SK-N-MC (cell line): ENCODE measurements around the gene ADAMTS9.

Experiments
- DNase-seq: peaks from one replicate; pipeline ENCODE4 v3.0.0-alpha.2; 2011; ENCODE audit warnings: low read depth, low spot score
- H3K27ac ChIP-seq: fragments of 200-600 bp; sonication (generic); 2 replicates; pipeline ENCODE4 v1.5.1; 2016; ENCODE audit warnings: mixed run types
- H3K36me3 ChIP-seq: fragments of 200-600 bp; sonication (generic); 2 replicates; pipeline ENCODE4 v1.6.1; 2017; ENCODE audit warnings: antibody characterized with exemption, low read length, mixed read lengths; ENCODE audit not compliant: insufficient read depth
- H3K4me3 ChIP-seq: fragments of 200-600 bp; sonication (generic); 2 replicates; pipeline ENCODE4 v1.5.1; 2016
- H3K9ac ChIP-seq: fragments of 200-600 bp; sonication (generic); 2 replicates; pipeline ENCODE4 v1.8.0; 2017; ENCODE audit warnings: mixed run types, mixed read lengths; ENCODE audit not compliant: insufficient read length
- H3K9me3 ChIP-seq: fragments of 200-600 bp; sonication (generic); 2 replicates; pipeline ENCODE4 v1.6.1; 2017; ENCODE audit warnings: low read depth, mild to moderate bottlenecking, antibody characterized with exemption, low read length, moderate library complexity, mixed read lengths
- EZH2 ChIP-seq: fragments of 200-600 bp; sonication (generic); IDR thresholded peaks from one replicate; pipeline ENCODE4 v1.6.1; 2017; ENCODE audit warnings: antibody characterized with exemption
- FOXP2 ChIP-seq: optimal IDR thresholded peaks from 2 replicates; pipeline ENCODE3; 2011; ENCODE audit warnings: mild to moderate bottlenecking, moderate library complexity; ENCODE audit not compliant: insufficient read depth; ENCODE audit errors: extremely low read length, control extremely low read depth
- POLR2AphosphoS5 ChIP-seq: IDR thresholded peaks from 2 replicates; pipeline ENCODE4 v1.6.1; 2012; ENCODE audit warnings: mild to moderate bottlenecking, low read depth, low read length, borderline replicate concordance

Gene ADAMTS9

GRCh38 chr3:64586952-64587351 is 100.8 kb downstream of the ADAMTS9 start:
- DNase-seq = no peak
- no peak overlapping the region for H3K27ac ChIP-seq
- H3K9me3 ChIP-seq = no peaks in the 10 kb centered on the region
- no peak overlapping the region for H3K9ac ChIP-seq
- TF ChIP-seq EZH2 (no peak), POLR2AphosphoS5 (no peak), FOXP2 (no peak)
- no peaks in the 10 kb centered on the region for H3K36me3 ChIP-seq
- no peak overlapping the region for H3K4me3 ChIP-seq

DNA sequence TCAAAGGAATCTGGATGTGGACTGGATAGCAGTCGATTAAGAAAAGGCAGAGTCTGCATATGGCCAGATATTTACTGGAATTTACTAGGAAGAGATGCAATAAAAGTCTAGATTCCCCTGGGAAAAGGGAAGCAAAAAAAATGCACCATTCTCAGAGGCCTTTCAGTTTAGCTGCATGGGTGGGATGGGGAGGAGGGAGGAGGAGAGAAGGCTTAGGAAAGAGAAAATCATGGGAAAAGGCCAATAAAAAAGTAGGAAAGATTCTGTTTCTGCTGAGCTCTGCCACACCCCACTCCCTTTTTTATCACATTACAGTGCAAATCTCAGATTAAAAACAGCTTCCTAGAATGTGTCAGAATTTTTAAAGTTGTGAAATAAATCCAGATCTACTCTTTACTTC is 103.6 kb downstream of the ADAMTS9 start:
- H3K36me3 ChIP-seq = no peaks in the 10 kb centered on the region
- TF ChIP-seq EZH2 = no peak
- TF ChIP-seq FOXP2 = no peak
- TF ChIP-seq POLR2AphosphoS5 = no peak

GRCh38 chr3:64578797-64579196 is 109.0 kb downstream of the ADAMTS9 start:
- no peaks in the 10 kb centered on the region for H3K36me3 ChIP-seq
- no peaks in the 10 kb centered on the region for H3K9me3 ChIP-seq
- no peak for DNase-seq
- H3K4me3 ChIP-seq = no peak overlapping the region
- no peak overlapping the region for H3K27ac ChIP-seq
- TF ChIP-seq FOXP2 = no peak
- no peak for TF ChIP-seq EZH2
- no peak for TF ChIP-seq POLR2AphosphoS5
- no peak overlapping the region for H3K9ac ChIP-seq

More for the DNA sequence above, 103.6 kb downstream of the ADAMTS9 start:
- Histone ChIP-seq H3K9ac (no peak overlapping the region), H3K4me3 (no peak overlapping the region), H3K27ac (no peak overlapping the region), H3K9me3 (no peaks in the 10 kb centered on the region)
- DNase-seq = no peak

DNA sequence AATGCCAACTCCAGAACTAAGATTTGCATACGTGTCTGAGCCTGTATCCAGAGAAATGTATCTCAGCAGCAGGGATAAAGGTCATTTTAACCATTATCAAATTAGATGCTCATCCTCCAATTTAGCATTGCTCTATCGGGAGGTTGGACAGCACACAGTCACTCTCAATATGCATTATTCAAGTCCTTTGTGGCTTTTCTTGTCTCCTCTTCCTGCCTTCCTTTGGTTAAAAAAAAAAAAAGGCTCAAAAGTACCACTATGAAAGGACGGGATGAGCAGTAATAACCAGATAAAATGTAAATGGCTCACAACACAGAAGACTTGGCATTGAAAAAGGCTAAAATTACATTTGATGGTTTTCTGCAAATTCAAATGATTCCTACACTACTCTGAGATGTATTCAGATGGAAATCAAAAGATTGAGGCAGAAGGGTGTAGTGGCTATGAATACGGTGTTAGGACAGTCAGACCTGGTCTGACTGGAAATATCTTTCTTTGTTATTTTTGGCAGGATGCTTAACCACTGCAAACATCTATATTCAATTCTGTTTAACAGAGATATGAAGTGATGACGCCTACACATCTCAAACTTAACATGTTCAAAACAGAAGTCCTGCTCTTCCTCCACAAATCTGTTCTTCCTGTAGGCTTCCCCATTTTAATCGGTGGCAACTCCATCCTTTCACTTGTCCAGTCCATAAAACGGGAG is 109.6 kb downstream of the ADAMTS9 start:
- Histone ChIP-seq H3K27ac (no peak overlapping the region), H3K36me3 (no peaks in the 10 kb centered on the region), H3K4me3 (no peak overlapping the region), H3K9ac (no peak overlapping the region), H3K9me3 (no peaks in the 10 kb centered on the region)
- DNase-seq = no peak
- TF ChIP-seq EZH2 (no peak), FOXP2 (no peak), POLR2AphosphoS5 (no peak)

DNA sequence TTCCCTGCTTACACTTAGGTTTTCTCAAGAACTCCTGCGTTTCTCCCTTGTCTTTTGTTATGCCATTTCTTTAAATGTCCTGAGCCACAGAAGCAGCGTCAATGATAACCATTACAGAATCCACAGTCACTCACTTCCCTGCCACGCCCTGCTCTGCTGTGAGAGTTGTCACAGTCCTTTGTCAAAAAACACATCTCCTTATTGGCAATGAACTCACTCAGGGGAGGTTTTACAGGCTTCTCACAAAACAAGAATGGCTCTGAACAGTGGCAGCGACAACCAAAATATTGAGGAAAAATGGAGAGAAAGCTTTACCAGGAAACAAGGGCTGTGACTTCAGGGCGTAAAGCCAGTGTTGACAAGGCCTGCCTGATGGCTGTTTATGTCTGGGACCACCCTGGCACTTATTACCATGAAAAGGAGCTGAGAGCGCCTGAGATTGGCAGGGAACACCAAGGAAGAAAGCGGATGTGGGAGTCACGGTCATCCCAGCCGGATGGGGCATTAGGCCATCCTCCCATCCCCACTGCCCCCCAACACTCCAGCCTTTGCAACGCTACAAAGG is 111.5 kb downstream of the ADAMTS9 start:
- Histone ChIP-seq H3K9ac (no peak overlapping the region), H3K36me3 (no peaks in the 10 kb centered on the region), H3K27ac (no peak overlapping the region), H3K9me3 (no peaks in the 10 kb centered on the region), H3K4me3 (no peak overlapping the region)
- TF ChIP-seq POLR2AphosphoS5 = no peak
- TF ChIP-seq EZH2 = no peak
- no peak for TF ChIP-seq FOXP2
- DNase-seq = no peak

GRCh38 chr3:64575211-64575844 is 112.5 kb downstream of the ADAMTS9 start:
- Histone ChIP-seq H3K4me3 (no peak overlapping the region), H3K27ac (no peak overlapping the region), H3K9ac (no peak overlapping the region), H3K9me3 (no peaks in the 10 kb centered on the region), H3K36me3 (no peaks in the 10 kb centered on the region)
- DNase-seq = no peak
- TF ChIP-seq POLR2AphosphoS5 = no peak
- no peak for TF ChIP-seq FOXP2
- TF ChIP-seq EZH2 = no peak

GRCh38 chr3:64574194-64574593 is 113.6 kb downstream of the ADAMTS9 start:
- no peaks in the 10 kb centered on the region for H3K9me3 ChIP-seq
- H3K36me3 ChIP-seq = no peaks in the 10 kb centered on the region
- TF ChIP-seq EZH2 = no peak
- no peak for TF ChIP-seq POLR2AphosphoS5
- no peak for TF ChIP-seq FOXP2
- no peak overlapping the region for H3K9ac ChIP-seq
- H3K27ac ChIP-seq = no peak overlapping the region
- H3K4me3 ChIP-seq = no peak overlapping the region
- DNase-seq = no peak

- Histone ChIP-seq H3K4me3 (no peak overlapping the region), H3K9me3 (no peaks in the 10 kb centered on the region), H3K9ac (no peak overlapping the region), H3K36me3 (no peaks in the 10 kb centered on the region), H3K27ac (no peak overlapping the region)
- no peak for DNase-seq
- TF ChIP-seq FOXP2 (no peak), EZH2 (no peak), POLR2AphosphoS5 (no peak)
These were observed 115.8 kb downstream of the ADAMTS9 start for GRCh38 chr3:64571982-64572381.

DNA sequence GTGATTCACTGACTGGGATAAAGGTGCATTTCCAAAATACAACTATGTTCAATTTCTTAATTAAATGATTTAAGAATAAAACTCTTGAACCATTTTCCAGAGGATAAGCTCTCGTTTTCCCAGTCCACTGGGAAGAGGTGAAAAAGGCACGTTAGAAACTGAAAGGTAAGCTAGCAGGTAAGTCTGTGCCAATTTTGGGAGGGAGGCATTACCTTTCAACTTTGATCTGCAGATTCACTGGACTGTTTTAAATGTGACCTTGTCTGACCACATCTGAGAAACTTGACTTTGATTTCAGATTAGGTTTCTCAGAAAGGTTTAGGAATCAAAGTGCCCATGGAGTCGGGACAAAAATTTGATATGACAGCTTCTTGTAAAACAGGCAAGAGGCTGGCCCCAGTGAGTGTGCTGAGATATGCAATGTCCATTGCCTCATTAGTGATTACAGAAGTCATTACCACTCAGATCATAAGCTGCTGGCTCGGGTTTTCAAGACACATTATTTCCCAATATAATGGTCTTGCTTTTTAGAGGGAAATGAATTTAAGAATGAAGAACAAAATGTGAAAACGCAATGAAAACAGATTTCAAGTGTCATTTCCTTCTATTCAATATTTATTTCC is 118.8 kb downstream of the ADAMTS9 start:
- no peak overlapping the region for H3K27ac ChIP-seq
- no peak for DNase-seq
- no peak overlapping the region for H3K9ac ChIP-seq
- no peak for TF ChIP-seq FOXP2
- TF ChIP-seq EZH2 = no peak
- no peak for TF ChIP-seq POLR2AphosphoS5
- H3K9me3 ChIP-seq = no peaks in the 10 kb centered on the region
- no peaks in the 10 kb centered on the region for H3K36me3 ChIP-seq
- H3K4me3 ChIP-seq = no peak overlapping the region
